Naive thymus-derived CD8-positive, alpha-beta T cell (primary cell): ENCODE results near the gene TRIM63. TPM values are rescaled to one million over a fixed set of nuclear protein-coding genes. Genes with fewer than 3 reads are reported as not detected.
A peak's percentile ranks its signal among the peaks of the same experiment; 100 is the strongest.

ENCODE experiments used
- ATAC-seq, 2 donors: fragments of 150-1000 bp; cut with Tn5 transposase in 1 of 2; sonication (Bioruptor Pico), chemical (Tn5 transposase) in 1 of 2; 1 replicate in 1 of 2; 2 replicates in 1 of 2; pipeline ENCODE4 v1.10.0; 2021; ENCODE audit warnings: mild to moderate bottlenecking in 2 of 2, moderate library complexity in 2 of 2
- POLR2A ChIA-PET: fragments of 350-600 bp; sonication (Branson Sonifier 250); formaldehyde crosslinking; loops from one replicate; lab custom pipeline; 2021; ENCODE audit warnings: antibody characterized with exemption; lab: Charles Lee
- DNase-seq, 10 donors: peaks; one replicate each; pipeline versions ENCODE4 v3.0.0 to v3.0.0-alpha.2; 2020 to 2022
- H3K27ac Mint-ChIP-seq, 10 donors: one replicate each; pipeline ENCODE4 v1.8.0; 2020 to 2022; ENCODE audit warnings: mild to moderate bottlenecking in 10 of 10, mixed read lengths in 10 of 10, moderate library complexity in 4 of 10, inconsistent platforms in 1 of 10
- H3K27me3 Mint-ChIP-seq, 5 donors: one replicate each; pipeline ENCODE4 v1.8.0; 2021 to 2022; ENCODE audit warnings: mixed read lengths in 5 of 5
- H3K36me3 Mint-ChIP-seq, 3 donors: one replicate each; pipeline ENCODE4 v1.8.0; 2020 to 2022; ENCODE audit warnings: mixed read lengths in 3 of 3, mild to moderate bottlenecking in 2 of 3, inconsistent platforms in 1 of 3
- H3K4me1 Mint-ChIP-seq, 4 donors: one replicate each; pipeline ENCODE4 v1.8.0; 2021 to 2022; ENCODE audit warnings: mixed read lengths in 4 of 4
- H3K4me3 Mint-ChIP-seq, 10 donors: one replicate each; pipeline ENCODE4 v1.8.0; 2020 to 2022; ENCODE audit warnings: mild to moderate bottlenecking in 10 of 10, mixed read lengths in 10 of 10, moderate library complexity in 6 of 10, inconsistent platforms in 1 of 10
- H3K9me3 Mint-ChIP-seq, 9 donors: one replicate each; pipeline ENCODE4 v1.8.0; 2020 to 2022; ENCODE audit warnings: mixed read lengths in 9 of 9, mild to moderate bottlenecking in 3 of 9, inconsistent platforms in 1 of 9, moderate library complexity in 1 of 9
- polyA plus RNA-seq, 3 donors: library from polyadenylated mRNA; unstranded; fragments of 300-500 nt; fragmentation: Illumina TruSeq; gene quantifications; one replicate each; pipeline ENCODE4 v1.2.3, GENCODE V29; 2021
- total RNA-seq, 8 experiments: library from RNA in 2 of 8; stranded (reverse) in 2 of 8; gene quantifications; one replicate each; pipeline ENCODE4 v1.2.3 and lab custom pipeline; 2021 to 2026

TRIM63 gene
- total and polyA plus RNA-seq, 5 experiments from 2014 or later, result not detected

DNA sequence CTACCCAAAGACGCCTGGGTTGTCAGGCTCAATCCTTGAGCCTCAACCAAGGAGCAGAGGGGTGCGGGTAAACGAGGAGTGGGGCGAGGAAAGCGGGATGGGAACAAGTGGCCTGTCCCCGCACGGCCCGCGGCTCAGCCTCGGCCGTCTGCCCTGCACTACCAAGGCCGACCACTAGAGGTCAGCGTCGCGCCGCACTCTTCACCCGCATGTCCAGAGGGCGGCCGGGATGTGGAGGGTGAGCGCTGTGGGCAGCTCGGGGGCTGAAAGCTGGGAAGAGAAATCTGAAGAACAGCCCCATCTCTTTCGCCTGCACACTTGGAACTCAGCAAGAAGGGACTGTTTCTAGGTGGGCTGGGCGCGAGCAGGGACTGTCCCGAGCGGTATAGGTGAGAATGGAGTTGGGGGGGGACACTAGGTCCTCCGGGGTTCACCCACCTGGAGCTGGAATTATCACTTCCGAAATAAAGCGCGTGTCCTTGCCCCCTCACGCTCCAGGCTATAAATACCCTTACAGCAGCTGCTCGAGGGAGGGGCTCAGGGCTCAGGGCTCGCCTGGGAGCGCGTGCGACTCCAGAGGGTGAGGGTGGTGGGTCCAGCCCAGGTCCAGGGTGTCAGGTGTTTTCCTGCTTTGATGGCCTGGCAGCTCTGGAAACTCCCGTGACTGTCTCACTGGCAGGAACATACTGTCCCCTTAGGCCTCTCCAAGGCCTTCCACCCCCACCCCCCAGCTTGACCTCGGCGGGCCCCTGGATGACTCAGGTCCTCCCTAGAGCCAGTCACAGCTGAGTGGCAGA is 31.3 kb downstream of the TRIM63 start:
- ATAC-seq, result peak; percentile 66 to 67
- peak overlapping the region; percentile 74 to 97 (median 94) for H3K27ac Mint-ChIP-seq

DNA sequence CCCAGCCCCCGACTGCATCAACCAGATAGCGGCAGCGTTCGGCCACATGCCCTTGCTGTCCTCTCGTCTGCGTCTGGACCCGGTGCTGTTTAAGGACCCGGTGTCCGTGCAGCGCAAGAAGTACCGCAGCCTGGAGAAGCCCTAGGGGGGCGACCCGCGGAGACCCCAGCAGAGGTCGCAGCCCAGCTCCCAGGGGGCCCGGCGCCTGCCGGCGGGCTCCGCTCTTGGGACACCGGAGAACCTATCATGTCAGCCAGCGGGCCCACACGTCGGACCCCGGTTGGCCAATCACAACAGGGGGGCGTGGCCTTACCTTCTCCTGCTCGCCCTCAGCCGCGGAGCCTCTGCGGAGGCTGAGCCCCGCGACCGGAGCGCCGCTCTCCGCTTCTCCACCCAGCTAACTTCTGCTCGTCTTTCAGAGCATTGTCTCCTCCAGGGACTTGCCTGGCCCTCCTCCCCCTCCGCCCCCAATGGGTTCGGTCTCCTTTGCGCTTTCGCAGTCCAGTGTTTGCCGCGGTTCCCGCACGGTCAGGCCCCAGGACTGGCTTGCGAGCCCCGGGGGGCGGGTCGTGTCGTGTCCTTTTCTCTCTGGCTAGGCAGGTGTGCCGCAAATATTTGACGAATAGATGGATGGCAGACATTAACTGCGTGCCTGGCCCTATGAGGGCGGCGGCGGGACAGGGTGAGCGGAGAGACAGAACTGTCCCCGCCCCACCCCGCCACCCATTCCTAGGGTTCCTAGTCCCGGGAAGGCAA is 32.0 kb downstream of the TRIM63 start:
- ATAC-seq, result peak; percentile 96 to 97

More for the DNA sequence above, 31.3 kb downstream of the TRIM63 start:
- POLR2A ChIA-PET, result interaction anchor here (0.5 to 1.6 kb wide), 2 partner anchors 136 to 217 kb away, joined by 3 to 5 read pairs; partner anchors contain the start of gene MTFR1L
- DNase-seq, result peak; percentile 45 to 89 (median 72)
- H3K36me3 Mint-ChIP-seq, result no peaks in the 10 kb centered on the region
- H3K27me3 Mint-ChIP-seq, result peaks cover 0 to 3% (median 0%) of the 10 kb centered on the region in 5 donors
- H3K9me3 Mint-ChIP-seq, result no peaks in the 10 kb centered on the region
- peaks cover 8 to 20% (median 12%) of the 10 kb centered on the region in 4 donors for H3K4me1 Mint-ChIP-seq
- H3K4me3 Mint-ChIP-seq, result peak overlapping the region; percentile 92 to 98 (median 97)

DNA sequence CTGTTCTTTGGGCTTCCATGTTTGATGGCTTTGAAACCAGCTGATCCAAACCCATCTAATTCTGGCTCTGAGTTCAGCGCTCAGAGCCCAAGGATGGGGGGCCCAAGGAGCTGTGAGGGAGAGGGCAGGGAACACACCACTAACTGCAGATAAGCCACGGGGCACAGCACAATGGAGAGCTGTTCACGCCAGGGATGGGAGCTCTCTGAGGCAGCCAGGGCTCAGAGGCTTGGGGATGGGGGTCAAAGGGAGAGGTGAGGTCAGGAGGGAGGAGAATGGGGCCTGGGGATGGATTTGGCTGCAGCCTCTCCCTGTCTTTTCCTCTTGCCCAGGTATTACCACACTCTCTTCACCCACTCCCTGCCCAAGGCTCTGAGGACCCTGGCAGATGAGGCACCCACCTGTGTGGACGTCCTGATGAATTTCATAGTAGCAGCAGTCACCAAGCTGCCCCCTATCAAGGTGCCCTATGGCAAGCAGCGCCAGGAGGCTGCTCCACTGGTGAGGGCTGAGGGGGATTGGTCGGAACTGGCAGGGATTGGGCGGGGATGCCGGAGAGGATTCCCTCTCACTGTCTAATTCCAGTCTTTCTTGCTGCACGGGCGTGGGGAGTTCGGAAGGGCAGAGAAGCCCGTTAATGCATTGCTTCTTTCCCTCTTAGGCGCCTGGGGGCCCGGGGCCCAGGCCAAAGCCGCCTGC is 32.8 kb downstream of the TRIM63 start:
- Mint-ChIP-seq H3K36me3 (no peaks in the 10 kb centered on the region), H3K4me1 (peaks cover 8 to 20% (median 12%) of the 10 kb centered on the region in 4 donors), H3K27ac (peak overlapping the region in 9 of 10 donors; percentile 63 to 95 (median 85)), H3K27me3 (peaks cover 0 to 2% (median 0%) of the 10 kb centered on the region in 5 donors), H3K4me3 (peak overlapping the region; percentile 92 to 98 (median 97)), H3K9me3 (no peaks in the 10 kb centered on the region)
- ATAC-seq (peak in 1 of 2 donors; percentile 1), DNase-seq (peak in 2 of 10 donors; percentile 10 to 17)
- POLR2A ChIA-PET, result interaction anchor here (0.5 to 1.7 kb wide), 7 partner anchors 9 to 827 kb away, joined by 3 to 6 read pairs (median 4); partner anchors contain the start of genes MTFR1L and PAFAH2

More for the DNA sequence above, 32.0 kb downstream of the TRIM63 start:
- peak overlapping the region; percentile 74 to 97 (median 94) for H3K27ac Mint-ChIP-seq
- peak overlapping the region; percentile 92 to 98 (median 97) for H3K4me3 Mint-ChIP-seq
- peaks cover 8 to 20% (median 12%) of the 10 kb centered on the region in 4 donors for H3K4me1 Mint-ChIP-seq
- H3K27me3 Mint-ChIP-seq, result peaks cover 0 to 3% (median 0%) of the 10 kb centered on the region in 5 donors
- no peaks in the 10 kb centered on the region for H3K36me3 Mint-ChIP-seq
- H3K9me3 Mint-ChIP-seq, result no peaks in the 10 kb centered on the region
- POLR2A ChIA-PET, result interaction anchor here (0.6 to 1.7 kb wide), 5 partner anchors 9 to 216 kb away, joined by 3 to 5 read pairs (median 4); partner anchors contain the start of genes MTFR1L and PAFAH2
- peak; percentile 86 to 97 (median 91) for DNase-seq

DNA sequence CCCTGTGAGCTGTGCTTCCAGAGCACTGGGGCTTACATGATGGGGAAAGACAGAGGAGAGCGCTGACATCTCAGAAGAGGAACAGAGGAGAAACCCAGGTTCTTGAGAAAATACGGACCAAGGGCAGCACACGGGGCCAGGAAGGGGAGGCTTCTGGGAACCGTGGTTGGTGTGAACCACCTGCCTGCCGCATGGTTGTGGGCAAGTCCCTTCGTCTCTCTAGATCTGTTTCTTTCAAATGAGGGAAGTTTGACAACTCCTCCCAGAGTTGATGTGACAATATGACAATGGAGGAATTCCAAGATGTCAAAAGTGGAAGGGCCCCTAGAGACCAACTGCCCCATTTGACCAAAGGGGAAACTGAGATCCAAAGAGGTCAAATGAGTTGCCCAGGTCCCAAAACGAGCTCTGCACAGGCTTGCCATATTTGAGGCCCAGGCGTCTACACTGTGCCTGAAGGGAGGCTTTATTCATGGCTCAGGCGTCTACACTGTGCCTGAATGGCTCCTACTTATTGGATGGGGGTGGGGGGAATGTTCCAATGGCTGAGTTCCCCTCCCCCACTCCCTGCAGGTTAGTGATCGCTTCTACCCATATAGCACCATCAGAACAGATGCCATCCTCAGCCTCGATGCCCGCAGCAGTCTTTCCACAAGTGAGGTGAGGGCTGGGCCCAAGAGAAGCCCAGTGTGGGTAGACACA is 34.6 kb downstream of the TRIM63 start:
- ATAC-seq, result no peak
- Mint-ChIP-seq H3K36me3 (no peaks in the 10 kb centered on the region), H3K9me3 (no peaks in the 10 kb centered on the region), H3K27ac (peak overlapping the region in 1 of 10 donors; percentile 4), H3K27me3 (peaks cover 0 to 2% (median 0%) of the 10 kb centered on the region in 5 donors), H3K4me1 (peaks cover 9 to 20% (median 12%) of the 10 kb centered on the region in 4 donors), H3K4me3 (peak overlapping the region in 1 of 10 donors; percentile 16)
- POLR2A ChIA-PET, result interaction anchor here (0.7 kb wide), 1 partner anchor 46 kb away, joined by 3 read pairs; no protein-coding TSS in a partner anchor
- DNase-seq, result no peak

DNA sequence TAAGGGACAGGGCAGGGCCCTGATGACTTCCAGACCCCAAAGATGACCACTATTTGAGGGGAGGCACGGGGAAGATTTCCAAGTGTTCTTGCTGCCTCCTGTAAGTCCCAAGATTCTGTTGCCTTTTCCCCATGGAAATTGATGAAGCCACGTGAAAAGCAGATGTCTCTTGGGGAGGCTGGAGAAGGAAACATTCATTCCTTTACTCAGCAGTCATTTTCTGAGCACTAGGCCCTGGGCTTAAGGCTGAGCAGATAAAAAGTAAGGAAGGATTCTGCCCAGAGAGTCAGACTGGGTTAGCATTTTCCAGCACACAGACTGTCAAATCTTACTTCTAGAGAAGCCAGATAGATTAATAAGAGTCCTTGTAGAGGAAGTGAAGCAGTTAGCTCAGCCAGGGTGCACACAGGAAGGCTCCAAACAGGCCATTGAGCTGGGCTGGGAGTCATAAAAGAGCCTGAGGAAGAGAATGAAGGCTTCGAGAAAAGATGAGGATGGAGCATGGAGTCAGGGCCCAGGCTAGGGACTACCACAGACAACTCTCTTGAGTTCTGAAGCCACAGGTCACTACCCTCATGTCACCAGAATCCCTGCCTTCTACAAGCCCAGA is 35.7 kb downstream of the TRIM63 start:
- Mint-ChIP-seq H3K27ac (peak overlapping the region in 1 of 10 donors; percentile 66), H3K27me3 (peaks cover 0 to 2% (median 0%) of the 10 kb centered on the region in 5 donors), H3K4me3 (peak overlapping the region in 1 of 10 donors; percentile 3), H3K9me3 (no peaks in the 10 kb centered on the region), H3K36me3 (no peaks in the 10 kb centered on the region), H3K4me1 (peaks cover 10 to 20% (median 12%) of the 10 kb centered on the region in 4 donors)
- POLR2A ChIA-PET, result interaction anchor here (0.7 kb wide), 1 partner anchor 47 kb away, joined by 3 read pairs; no protein-coding TSS in a partner anchor
- no peak for DNase-seq
- ATAC-seq, result no peak

DNA sequence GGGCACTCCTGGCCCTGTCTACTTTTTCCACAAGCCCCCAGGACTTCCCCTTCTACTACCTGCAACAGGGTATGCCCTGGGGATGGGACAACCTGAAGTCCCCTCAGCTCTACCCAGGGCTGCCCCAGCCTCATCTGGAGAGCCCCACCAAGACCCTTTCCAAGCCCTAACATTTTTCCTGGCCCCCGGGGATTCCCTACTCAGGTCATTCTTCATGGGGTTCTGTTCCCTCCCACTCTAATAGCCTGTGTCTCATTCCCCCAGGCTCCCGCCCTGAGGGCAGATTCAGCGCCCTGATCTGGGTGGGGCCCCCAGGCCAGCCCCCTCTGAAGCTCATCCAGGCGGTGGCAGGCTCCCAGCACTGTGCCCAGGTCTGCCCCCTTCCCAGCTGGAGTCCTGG is 36.2 kb downstream of the TRIM63 start:
- Mint-ChIP-seq H3K4me3 (no peak overlapping the region), H3K36me3 (no peaks in the 10 kb centered on the region), H3K4me1 (peaks cover 10 to 18% (median 12%) of the 10 kb centered on the region in 4 donors), H3K27me3 (peaks cover 0 to 2% (median 0%) of the 10 kb centered on the region in 5 donors), H3K27ac (no peak overlapping the region), H3K9me3 (no peaks in the 10 kb centered on the region)
- POLR2A ChIA-PET, result no interaction called here
- DNase-seq (no peak), ATAC-seq (no peak)

DNA sequence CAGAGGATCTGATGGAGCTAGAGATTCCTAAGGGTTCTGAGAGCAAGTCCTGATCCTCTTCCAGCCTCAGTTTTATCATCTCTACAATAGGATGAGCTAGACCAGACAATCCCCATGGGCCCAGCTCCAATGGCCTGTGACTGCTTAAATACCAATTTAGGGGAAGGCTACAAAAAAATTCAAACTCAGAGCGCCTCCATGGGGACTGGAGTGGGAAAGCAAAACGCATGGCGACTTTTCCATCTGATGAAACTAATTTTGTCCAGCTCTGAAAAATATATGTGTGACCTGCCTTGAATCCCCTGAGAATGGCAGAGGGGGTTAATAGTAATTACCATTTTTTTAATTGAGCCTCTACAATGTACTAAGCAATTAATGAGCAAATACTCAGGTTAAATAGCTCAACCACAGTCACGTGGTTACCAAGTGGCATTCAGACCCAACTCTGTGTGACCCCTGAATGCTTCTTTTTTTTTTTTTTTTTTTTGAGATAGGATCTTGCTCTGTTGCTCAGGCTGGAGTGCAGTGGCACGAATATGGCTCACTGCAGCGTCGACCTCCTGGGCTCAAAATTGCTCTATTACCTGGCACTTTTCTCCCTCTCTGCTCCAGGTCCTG is 37.5 kb downstream of the TRIM63 start:
- no peak overlapping the region for H3K4me3 Mint-ChIP-seq
- peaks cover 0 to 2% (median 0%) of the 10 kb centered on the region in 5 donors for H3K27me3 Mint-ChIP-seq
- no peaks in the 10 kb centered on the region for H3K9me3 Mint-ChIP-seq
- H3K27ac Mint-ChIP-seq, result no peak overlapping the region
- peaks cover 6 to 9% (median 8%) of the 10 kb centered on the region in 4 donors for H3K4me1 Mint-ChIP-seq
- no peaks in the 10 kb centered on the region for H3K36me3 Mint-ChIP-seq
- POLR2A ChIA-PET, result no interaction called here
- ATAC-seq (no peak), DNase-seq (no peak)

DNA sequence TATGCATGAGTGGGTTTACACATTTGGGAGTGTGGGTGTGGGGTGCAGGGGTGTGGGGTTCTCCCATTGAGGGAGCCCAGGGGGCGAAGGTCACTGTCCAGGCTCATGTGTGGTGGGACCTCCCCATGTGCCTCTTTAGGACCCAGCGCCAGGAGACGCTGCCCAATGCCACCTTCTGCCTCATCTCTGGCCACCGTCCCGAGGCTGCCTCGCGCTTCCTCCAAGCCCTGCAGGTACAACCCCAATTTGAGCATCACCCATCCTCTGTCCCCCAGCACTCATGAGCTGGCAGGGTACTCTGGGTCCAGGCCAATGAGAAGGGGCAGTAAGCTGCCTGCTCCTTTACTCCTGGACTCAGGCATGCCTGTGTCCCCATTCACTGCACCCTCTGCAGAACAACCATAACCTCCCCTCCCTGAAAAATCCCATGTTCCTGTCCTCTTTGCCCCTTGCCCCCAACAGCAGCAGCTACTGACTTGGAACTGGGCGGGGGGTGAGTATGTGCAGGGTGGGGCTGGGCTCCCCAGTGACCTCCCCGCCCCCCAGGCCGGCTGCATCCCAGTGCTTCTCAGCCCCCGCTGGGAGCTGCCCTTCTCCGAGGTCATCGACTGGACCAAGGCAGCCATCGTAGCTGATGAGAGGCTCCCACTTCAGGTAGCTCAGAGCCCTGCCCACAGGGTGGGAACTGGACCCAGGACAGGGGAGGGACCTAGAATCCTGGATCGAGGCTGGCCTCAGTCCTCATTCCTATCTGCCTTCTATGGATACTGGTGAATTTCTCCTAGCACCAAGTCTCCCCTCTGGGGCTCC is 38.2 kb downstream of the TRIM63 start:
- POLR2A ChIA-PET, result no interaction called here
- Mint-ChIP-seq H3K4me3 (no peak overlapping the region), H3K36me3 (no peaks in the 10 kb centered on the region), H3K9me3 (no peaks in the 10 kb centered on the region), H3K27ac (no peak overlapping the region), H3K27me3 (peaks cover 0 to 2% (median 0%) of the 10 kb centered on the region in 5 donors), H3K4me1 (peaks cover under 1 to 3% (median 2%) of the 10 kb centered on the region in 4 donors)
- DNase-seq, result no peak
- no peak for ATAC-seq

DNA sequence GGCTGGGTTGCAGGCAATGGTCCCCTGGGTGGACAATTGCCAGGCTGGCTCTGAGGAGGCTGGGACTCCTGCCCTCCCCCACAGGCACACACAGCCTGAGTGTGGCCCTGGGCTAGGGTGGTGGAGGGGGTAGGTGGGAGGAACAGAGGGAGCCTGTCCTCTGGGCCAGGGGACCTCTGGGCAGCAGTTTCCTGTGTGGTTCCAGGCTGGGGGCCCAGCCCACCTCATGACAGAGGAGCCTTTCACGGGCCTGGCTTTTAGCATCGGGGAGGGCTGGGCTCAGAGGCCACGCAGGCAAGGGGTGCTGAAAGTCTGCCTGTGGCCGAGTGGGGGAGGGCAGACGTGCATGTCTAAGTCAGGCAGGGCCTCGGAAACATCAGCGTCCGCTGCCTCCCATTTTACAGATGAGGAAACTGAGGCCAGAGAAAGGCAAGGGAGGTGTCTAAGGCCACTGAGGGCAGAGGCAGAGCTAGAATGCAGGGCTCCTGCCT is 38.9 kb downstream of the TRIM63 start:
- ATAC-seq (no peak), DNase-seq (no peak)
- POLR2A ChIA-PET, result no interaction called here
- Mint-ChIP-seq H3K4me1 (peaks cover 0 to 2% (median under 1%) of the 10 kb centered on the region in 4 donors), H3K27me3 (peaks cover 0 to 2% (median 0%) of the 10 kb centered on the region in 5 donors), H3K9me3 (no peaks in the 10 kb centered on the region), H3K36me3 (no peaks in the 10 kb centered on the region), H3K27ac (peak overlapping the region in 1 of 10 donors; percentile 33), H3K4me3 (no peak overlapping the region)
